HK-2 (cell line): Measurements from ENCODE around the gene CTDSPL2.
"Not testable (repeated sequence)": the region's sequence is repeated elsewhere in the genome, so short reads cannot be mapped to it uniquely, and the experiment has no call there.

Experiments used
- DNase-seq: peaks from one replicate; pipeline ENCODE4 v3.0.0-alpha.2; 2018; ENCODE audit not compliant: unreplicated experiment

Gene CTDSPL2

DNA sequence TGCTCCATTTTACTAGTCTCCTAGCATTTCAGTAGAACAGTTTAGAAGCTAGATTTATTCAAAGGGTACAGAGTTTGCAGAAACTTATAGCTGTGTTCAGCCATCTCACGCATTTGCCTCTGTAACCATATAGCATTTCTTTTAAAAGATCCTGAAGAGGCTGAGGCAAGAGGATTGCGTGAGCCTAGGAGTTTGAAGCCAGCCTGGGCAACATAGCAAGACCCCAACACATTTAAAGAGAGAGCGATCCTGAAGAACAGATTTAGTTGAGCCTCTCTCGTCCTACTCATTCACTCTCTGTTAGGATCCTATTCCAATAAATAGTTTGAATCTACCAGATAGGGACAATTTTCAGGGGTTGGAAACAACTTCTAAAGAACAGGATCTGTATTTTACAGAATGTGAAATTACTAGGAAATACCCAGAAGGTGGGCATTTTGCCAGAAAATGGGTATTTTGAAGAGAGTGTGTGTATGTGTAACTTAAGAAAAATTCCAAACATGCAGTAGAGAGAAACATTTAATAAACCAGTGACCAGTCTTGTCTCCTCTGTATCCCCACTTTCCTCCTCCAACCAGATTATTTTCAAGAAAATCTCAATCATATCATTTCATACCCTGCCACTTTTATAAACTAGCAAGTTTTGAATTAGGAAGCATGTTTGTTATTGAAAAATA is 114.0 kb downstream of the CTDSPL2 start:
- DNase-seq = no peak

DNA sequence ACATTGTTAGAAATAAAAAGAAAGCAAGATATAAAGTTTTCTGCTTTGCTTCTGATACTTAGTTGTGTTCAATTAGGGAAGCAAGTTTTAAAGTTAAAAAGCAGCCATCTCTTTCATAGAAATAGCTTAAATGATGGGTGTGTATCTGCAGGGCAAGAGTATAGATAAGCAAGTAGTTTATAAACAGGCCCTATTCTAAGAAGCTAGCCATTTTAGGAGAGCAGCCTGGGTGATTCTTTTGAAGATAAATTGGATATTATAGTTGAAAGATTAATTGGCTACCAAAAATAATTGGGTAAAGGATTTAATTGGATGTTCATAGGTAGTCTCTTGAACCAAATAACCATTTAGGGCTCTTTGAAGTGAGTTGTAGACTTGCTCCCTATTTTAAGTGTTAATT is 115.2 kb downstream of the CTDSPL2 start:
- DNase-seq = no peak

DNA sequence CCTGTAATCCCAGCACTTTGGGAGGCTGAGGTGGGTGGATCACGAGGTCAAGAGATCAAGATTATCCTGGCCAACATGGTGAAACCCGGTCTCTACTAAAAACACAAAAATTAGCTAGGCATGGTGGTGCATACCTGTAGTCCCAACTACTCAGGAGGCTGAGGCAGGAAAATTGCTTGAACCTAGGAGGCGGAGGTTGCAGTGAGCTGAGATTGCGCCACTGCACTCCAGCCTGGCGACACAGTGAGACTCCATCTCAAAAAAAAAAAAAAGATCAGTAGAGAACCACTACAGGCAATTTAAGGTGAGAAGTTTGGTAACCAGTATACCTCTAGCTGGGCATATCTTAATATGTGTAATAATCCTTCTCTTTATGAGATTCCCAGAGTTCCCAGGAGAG is 117.3 kb downstream of the CTDSPL2 start:
- DNase-seq = not testable (repeated sequence)

DNA sequence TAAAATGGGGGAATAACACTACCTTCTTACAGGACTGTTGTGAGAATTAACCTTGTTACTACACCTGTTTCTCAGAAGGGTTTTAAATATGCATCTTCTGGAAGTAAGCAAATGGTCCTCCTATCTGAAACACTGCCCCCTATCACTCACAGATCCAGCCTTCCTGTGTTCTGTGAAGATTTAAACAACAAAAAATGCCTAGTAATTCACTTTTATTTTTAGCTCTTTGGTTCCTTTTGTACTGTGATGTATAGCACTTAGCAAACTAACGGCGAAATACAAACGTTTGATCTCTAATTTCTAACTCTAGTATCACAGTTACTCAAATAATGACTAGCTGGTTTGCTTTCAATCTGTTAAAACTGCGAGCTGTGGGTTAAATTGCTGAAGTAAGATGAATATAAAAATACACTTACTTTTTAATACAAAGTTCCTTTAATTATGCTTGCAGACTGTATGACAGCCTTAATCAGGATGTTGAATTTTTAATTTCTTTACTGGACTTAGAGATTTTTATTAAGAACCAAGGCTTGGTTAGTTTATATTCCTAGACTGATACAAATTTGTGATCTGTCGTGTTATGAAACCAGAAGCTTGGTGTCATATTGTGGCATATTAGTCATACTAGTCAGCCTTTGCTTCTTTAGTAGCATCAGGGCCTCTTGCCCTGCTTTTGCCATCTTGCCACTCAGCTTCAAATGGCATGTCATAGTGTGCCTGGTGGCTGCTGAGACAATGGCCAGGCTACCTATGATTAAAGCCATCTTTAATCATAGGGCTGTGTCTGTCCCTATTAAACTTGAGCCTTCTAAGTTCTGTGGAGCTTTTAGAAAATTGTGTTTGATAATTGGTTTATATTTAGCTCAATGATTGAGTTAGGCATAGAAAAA is 118.7 kb downstream of the CTDSPL2 start:
- no peak for DNase-seq

DNA sequence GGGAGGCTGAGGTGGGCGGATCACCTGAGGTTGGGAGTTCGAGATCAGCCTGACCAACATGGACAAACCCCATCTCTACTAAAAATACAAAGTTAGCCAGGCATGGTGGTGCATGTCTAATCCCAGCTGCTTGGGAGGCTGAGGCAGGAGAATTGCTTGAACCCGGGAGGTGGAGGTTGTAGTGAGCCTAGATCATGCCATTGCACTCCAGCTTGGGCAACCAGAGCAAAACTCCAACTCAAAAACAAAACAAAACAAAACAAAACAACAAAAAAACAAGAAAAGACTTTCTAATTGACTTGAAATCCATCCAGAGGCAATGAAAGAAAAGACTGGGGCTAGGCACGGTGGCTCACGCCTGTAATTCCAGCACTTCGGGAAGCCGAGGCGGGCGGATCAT is 121.7 kb downstream of the CTDSPL2 start:
- DNase-seq = not testable (repeated sequence)

DNA sequence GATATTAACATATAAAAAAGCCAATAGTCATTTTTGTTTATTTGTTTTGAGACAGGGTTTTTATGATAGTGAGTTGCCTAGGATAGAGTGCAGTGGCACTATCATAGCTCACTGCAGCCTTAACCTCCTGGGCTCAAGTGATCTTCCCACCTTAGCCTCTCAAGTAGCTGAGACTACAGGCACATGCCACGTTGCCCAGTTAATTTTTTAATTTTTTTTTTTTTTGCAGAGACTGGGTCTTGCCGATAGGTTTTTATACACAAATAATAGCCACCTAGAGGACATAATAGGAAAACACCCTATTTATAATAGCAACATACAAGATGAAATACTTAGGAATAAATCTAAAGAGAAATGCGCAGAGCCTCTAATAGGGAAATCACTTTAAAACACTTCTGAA is 122.8 kb downstream of the CTDSPL2 start:
- DNase-seq = no peak

DNA sequence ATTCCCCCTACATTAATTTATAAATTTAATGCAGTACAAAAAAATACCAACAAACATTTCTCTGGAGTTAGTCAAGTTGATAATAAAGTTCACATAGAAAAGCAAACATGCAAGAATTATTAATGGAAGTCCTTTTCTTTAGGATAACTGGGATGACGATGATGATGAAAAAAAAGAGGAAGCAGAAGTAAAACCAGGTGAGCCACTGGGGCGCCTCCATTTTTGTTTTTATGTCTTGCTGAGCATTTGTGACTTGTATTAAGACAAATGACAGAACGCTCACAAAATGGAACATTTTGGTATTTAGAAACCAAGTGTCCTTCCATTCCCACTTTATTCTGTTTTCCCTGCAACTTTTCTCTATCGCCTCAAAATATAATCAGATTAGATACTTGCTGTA is 123.3 kb downstream of the CTDSPL2 start:
- DNase-seq = no peak

DNA sequence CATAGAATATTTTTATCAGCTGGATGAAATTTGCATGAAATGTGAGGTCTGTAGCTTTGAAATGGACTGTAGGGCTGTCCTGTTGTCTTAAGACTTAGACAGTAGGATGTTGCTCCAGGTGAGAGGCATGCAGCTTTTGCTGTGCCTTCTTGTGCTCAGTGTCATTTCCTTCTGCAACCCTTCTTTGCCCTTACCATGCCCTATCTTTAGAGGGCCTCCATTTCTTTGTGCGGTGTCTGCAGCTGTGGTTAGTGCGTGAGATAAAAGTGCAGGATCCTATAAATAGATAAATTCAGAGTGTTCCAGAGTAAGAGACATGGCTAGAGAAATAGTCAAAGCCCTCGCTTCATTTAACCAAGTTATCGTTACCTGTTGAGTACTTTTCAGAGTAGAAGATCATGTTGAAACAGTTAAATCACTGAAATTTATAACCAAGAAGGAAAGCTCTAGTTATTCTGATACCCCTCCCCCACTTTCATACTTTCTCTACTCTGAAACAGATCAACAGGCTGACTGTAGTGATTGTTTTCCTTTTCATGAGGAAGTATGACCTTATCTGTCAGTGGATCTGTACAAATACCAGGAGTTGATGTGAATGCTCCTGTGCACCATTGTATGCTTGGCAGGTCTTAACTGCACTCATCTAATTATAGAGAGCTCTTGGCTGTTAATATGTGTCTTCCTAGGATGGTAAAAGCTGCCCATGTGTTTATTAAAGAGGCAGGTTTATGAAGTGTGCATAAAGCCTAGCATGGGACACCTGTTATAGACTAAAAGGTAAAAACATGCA is 127.7 kb downstream of the CTDSPL2 start:
- DNase-seq = no peak

DNA sequence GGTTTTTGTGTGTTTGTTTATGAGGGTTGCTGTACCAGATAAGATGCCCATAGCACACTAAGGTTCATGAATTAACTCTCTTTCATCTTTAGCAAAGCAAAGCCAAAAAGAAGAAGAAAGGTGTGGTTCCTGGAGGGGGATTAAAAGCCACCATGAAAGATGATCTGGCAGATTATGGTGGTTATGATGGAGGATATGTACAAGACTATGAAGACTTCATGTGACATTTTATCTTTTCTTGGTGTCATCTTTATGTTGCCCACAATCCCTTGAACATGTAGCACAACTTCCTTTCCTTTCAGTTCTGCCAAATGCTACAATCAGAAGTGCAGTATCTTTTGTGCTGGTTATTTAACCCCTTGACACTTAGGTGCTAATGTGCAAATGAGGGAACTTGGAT is 133.5 kb downstream of the CTDSPL2 start:
- DNase-seq = not testable (repeated sequence)

DNA sequence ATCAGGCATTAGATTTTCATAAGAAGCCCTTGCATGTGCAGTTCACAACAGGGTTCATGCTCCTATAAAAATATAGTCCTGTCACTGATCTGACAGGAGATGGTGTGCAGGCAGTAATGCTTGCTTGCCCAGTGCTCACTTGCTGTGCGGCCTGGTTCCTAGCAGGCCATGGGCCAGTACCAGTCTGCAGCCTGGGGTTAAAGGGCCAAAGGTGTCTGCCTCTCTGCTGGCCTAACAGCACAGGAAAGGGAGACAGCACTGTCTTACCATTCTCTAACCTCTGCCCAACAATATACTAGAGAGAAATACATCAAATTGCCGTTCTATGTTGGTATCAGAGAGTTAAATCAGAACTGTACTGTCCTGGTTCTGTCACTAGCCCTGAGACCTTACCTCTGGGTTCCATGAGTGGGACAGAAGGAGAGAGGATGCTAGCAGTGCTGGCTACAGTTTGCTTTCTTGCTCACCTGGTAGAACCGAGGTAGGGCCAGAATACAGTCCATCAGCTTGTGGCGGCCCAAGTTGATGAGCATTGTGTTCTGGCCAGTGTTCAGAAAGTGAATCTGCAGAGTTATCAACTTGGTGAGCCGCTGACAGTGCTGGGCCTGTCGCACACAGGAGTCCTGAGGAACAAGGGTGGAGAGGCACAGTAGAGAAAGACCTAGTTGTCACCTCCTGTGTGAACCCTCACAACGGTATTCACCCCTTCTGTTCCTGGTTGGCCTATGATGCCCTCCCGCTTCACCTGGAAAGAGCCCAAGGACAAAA is 138.1 kb downstream of the CTDSPL2 start:
- DNase-seq = no peak

DNA sequence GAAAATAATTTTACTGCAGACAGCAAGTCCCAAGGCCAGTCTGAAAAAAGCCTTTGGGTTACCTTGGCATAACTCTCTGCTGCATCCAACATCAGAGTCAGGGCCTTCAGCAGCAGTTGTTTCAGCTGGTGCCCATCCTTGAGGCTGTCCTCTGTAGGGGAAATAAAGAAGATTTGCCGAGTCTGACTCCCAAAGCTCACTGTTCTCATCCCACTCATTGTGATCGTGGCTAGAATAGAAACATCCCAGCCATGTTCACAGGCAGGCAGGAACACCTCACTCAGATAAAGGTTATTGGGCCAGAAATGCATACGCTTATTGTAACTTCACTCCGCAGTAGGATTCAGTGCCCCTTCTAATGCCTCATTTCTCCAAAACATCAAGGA is 138.7 kb downstream of the CTDSPL2 start:
- no peak for DNase-seq

DNA sequence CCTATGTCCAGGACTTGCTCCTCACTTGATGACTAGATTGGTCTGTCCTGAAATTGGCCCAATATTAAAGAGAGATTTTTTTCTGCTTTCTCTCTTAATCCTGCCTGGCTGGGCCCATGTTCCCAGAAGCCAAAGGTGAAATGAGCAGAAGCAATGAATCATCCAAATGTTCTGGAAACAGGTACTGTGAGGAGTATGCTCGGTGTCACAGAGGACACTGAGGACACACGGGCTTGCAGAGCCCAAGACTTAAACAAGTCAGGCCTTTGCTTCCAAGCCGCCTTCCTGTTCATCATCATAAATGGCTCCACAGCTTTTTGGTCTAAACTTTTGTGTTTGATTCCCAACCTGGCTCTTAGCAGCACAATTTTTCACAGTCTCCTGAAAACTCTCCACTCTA is 140.9 kb downstream of the CTDSPL2 start:
- DNase-seq = no peak

DNA sequence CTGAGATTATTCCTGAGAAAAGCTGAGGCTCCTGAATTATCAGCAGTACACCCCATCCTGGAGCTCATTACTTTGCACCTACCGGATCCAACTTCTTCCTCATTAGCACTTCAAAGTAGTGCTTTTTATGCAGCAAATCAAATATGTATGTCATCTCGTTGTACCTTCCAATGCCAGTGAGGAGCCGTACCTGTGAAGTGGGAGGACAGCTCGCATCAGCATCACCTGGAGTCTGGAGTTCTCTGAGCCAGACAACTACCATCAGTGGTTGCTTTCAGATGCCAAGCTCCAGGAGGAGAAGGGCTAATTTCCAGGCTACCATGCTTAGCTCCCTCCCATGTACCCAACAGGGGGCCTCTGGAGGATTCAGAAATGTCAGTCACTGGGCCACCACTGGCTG is 141.9 kb downstream of the CTDSPL2 start:
- DNase-seq = no peak

DNA sequence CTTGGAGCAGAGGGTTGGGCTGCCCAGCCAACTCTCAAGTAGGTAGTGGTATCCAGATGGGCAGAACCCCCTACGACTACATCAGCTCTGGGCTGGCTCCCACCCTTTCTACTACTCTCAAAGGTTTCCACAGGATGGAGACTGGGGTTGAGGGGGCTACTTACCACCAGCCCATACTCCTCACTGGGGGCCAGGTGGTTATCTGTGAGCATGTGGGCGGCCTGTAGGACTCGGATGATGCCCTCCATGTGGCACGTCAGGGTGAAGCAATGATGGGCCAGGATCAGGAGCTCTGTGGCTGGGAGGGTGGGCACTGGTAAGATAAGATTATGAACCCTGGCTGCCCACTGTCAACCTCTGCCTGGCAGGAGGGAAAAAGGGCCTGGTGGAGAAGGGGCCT is 142.9 kb downstream of the CTDSPL2 start:
- no peak for DNase-seq

DNA sequence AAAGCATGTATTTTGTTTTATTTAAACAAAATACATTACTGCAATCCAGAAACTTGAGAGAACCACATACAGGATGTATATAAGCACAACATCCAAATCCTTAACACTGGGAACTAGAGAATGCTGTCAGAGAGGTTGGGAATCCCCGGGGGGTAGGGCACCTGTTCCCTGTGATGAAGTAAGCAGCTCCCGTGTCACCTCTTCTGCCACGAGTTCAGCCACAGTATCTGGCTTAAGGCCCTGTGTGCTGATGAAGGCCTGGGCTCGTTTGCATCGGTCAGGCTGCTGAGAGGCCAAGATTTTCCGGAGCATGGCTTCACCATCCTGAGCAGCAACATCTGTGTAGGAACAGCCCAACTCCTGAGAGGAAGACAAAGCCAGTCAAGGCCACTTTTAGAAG is 146.0 kb downstream of the CTDSPL2 start:
- DNase-seq = no peak

DNA sequence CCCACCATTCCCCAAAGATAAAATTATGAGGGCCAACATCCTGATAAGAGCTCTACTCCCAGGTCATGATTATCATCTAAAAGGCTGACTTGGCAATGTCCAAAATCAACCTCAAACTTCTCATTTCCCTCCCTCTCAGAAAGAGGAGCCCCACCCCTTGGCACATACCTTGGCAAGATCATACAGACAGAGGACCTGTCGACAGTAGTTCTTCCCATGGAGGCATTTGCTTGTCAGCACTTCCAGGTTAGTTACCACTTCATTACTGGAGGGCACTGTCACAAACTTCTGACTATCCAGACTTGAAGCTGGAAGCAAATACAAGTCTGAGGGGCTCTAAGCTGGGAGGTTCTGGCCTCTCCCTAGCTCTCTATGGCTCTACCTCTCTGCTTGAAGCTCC is 147.3 kb downstream of the CTDSPL2 start:
- DNase-seq = no peak
